GM19193 (cell line): Measurements from ENCODE around the gene SMIM43.

Experiments
- POLR2A ChIP-seq: IDR thresholded peaks from 4 replicates; pipeline ENCODE4 v1.6.1; 2011; ENCODE audit not compliant: insufficient read depth, insufficient read length; ENCODE audit errors: extremely low read depth

The SMIM43 gene

DNA sequence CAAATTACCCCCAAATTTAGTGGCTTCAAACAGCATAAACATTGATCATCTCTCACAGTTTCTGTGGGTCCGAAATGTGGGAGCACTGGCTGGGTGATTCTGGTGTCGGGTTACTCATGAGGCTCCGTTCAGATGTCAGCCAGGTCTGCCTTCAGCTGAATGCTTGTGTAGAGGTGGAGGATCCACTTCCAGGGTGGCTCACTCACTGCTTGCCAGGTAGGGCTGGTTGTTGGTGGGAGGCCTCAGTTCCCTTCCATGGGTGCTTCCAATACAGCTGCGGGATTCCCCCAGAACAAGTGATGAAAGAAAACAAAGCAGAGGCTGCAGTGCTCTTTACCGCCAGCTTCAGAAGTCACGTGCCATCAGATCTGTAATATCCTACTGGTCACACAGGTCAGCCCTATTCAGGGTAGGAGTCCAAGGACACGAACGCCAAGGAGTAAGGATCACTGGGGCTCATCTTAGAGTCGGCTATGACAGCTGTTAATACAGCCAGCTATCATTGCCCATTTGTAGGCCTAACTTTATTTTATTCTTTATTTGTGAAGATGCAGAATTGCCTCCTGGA is 1.1 kb upstream of the SMIM43 start:
- TF ChIP-seq POLR2A = no peak

DNA sequence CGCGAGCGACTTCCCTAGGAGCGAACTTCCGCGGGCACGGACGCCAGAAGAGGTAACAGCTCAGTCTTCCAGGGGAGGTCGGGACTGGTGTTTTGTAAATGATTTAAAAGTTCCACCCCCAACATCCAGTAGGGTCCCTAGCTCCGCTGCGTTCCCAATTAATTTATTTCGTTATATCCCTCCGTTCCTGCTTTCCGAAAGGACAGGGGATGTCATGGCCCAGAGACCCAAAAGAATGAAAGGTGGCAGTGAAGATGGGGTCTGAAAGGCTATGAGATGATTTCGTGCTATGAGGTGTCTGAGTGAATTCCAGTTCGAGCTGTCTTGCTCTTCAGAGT is 373 bp upstream of the SMIM43 start:
- TF ChIP-seq POLR2A = no peak

- no peak for TF ChIP-seq POLR2A
Measured at GRCh38 chr4:121764303-121764701, 662 bp downstream of the SMIM43 start.

GRCh38 chr4:121760205-121760604 is 4.8 kb downstream of the SMIM43 start:
- no peak for TF ChIP-seq POLR2A

DNA sequence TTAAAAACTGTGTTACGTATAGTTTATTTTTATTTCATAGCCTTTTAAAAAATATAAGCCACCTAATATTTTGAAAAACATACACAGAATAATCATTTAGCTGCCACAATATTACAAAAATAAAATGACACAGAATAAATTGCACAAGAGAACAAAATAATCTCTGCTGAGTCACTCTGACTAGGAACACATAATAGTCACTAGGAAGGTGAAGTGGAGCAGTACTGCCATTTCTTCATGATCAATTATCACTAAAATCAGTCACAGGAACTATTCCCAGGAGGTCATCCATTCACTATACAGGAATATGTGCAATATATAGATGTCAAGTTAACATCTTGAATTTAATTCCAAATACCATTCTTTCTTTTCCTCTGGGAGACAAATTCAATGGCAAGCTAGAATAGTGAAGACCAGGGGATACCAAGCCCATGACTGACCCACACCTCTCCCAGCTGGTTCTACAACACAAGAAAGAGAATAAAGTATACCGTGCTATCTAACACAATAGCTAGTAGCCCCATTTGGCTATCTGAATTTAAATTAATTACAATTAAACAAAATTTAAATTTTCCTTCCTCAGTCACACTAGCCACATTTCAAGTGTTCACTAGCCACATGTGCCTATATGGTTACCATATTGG is 5.9 kb downstream of the SMIM43 start:
- no peak for TF ChIP-seq POLR2A

DNA sequence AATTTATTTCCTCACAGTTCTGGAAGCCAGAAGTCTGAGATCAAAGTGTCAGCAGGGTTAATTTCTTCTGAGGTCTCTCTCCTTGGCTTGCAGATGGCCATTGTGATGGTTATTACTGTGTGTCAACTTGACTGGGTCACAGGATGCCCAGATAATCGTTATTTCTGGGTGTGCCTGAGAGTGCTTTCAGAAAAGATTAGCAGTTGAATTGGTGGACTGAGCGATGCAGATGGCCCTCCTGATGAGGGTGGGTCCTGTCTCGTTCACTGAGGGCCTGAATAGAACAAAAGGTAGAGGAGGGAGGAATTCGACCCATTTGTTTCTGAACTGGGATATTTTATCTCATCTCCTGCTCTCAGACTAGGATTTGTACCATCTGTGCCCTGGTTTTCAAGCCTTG is 15.7 kb downstream of the SMIM43 start:
- TF ChIP-seq POLR2A = no peak

DNA sequence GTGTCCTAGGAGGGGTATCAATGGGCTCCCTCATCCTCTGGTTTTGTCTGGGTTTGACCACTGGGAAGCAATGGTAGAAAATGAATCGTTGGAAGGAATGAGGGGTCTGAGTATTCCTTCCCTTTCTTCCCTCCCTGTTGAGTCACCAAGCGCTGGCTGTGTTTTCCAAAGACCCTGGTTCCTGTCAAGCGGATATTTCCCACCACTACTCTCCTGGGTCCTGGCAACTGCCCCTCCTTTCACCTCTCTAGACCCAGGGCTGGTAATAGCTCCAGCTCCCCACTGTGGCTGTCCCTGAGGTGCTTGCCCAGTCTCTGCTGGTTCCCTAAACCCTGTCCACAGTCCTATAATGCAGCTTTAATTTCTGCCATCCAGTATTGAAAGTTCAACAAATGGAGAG is 22.2 kb downstream of the SMIM43 start:
- TF ChIP-seq POLR2A = no peak

GRCh38 chr4:121741751-121742150 is 23.2 kb downstream of the SMIM43 start:
- no peak for TF ChIP-seq POLR2A

DNA sequence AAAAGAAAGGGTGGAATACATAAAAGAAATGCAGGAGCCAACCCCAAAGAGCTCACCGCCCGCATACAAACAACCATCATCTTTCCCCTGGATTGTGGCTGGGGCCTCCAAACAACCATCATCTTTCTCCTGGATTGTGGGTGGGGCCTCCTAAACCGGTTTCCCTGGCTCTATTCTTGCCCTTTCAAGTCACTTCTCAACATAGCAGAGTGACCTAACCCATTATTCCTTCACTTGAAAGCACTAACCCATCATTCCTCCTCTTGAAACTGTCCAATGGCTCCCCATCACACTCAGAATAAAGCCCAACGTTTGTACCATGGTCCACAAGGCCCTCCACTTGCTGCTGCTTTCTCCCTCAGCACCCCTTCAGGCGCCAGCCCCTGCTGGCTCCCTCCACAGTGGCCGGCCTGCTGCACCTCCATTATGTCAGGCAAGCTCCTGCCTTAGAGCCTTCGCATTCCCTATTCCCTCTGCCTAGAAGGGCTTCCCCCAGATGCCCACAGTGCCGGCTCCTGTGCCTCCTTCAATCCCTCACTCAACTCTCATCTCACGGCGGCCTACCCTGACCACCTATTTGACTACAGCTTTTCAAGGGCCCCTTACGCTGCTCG is 24.1 kb downstream of the SMIM43 start:
- TF ChIP-seq POLR2A = no peak

GRCh38 chr4:121739575-121739974 is 25.4 kb downstream of the SMIM43 start:
- TF ChIP-seq POLR2A = no peak

- TF ChIP-seq POLR2A = no peak
Measured at GRCh38 chr4:121738780-121739535, 26.0 kb downstream of the SMIM43 start.

- no peak for TF ChIP-seq POLR2A
Measured at GRCh38 chr4:121737846-121738554, 27.0 kb downstream of the SMIM43 start.

DNA sequence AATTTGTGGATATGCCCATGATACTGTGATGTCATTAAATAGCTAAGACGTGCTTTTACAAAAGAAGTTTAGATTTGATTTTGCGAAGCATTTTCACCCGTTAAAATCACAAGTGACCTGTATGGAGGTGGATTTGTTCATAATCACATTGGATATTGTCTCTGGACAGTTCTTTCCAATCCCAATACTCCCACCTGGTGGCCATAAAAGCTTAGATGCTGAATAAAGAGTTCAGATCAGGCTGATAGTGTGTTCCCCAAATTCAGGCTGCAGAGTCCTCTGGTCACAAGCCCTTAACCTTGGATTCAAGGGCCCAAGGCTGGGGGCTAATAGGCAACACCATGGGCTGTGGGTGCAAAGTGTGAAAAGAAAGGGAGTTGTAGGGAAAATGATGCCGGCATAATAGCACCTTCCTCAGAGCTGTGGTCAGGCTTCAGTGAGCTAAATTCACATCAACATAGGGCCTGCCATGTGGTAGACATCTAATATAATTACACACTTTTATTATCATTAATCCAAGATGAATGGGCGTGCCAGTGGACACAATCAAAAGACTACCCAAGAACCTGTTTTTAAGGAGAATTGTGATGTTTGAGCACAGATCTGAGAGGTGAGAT is 28.1 kb downstream of the SMIM43 start:
- no peak for TF ChIP-seq POLR2A

- no peak for TF ChIP-seq POLR2A
Measured at GRCh38 chr4:121734571-121734970, 30.4 kb downstream of the SMIM43 start.

- TF ChIP-seq POLR2A = no peak
Measured at GRCh38 chr4:121733942-121734341, 31.0 kb downstream of the SMIM43 start.

DNA sequence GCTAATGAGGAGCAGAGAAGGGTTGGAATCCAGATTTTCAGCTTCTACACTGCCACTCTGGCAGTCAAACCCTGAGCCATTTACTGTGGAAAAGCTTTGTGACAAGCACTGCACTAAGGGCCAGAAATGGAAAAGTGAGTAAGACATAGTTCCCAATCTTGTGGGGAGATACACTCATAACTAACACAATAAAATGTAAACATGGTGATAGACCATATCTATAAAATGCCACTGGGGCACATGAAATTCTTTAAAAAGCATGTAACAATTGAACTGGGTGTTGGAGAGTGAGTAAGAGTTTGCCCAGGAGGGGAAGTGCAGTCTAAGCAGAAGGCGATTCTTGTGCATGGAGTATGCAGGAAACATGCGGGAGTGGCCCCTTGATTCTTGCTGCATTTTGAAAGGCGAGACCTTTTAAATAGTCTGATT is 36.2 kb downstream of the SMIM43 start:
- TF ChIP-seq POLR2A = no peak

DNA sequence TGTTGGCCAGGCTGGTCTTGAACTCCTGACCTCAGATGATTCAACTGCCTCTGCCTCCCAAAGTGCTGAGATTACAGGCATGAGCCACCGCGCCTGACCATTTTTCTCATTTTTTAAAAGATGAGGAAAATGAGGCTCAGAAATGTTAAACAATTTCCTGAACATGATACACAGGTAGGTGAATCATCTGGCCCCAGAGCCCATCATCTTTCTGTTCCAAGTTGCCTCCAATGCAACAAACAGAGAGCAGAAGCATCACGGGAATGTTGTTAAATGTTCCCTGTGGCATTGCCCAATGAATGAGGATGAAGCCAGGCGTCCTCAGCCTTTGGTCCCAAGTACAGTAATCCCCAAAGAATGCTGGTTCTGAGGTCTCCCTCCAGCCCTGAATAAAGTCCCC is 36.9 kb downstream of the SMIM43 start:
- no peak for TF ChIP-seq POLR2A
